OCI-LY3 (cell line): ENCODE data around the gene IVNS1ABP.

Experiments
- EZH2phosphoT487 ChIP-seq: fragments of 200-600 bp; shearing (Covaris generic); IDR thresholded peaks from 2 replicates; pipeline ENCODE4 v1.6.1; 2018; ENCODE audit warnings: antibody characterized with exemption, mixed run types, low read depth
- TF ChIP-seq, protein P1 (sequence below): fragments of 200-600, 300-600 bp; sonication (generic); IDR thresholded peaks from 2 replicates; pipeline ENCODE4 v1.5.1; 2014; ENCODE audit warnings: antibody characterized with exemption, low read length, low read depth

DNA sequence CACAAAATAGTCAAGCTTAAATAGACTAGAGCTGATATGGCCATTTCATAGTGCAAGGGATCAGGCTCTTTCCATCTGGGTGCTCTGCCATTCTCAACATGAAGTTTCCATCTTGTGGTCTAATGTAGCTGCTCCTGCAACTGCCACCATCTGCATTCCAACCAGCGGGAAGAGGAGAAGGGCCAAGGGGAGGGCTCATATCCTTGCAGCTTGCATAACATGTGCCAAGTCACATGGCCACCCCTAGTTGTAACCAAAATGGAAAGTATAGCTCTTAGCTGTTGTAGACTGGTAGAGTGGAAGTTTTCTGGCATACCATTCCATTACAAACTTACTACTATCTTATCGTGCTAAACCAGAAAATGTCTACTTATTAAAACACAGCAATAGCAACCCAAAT is 38.9 kb upstream of the IVNS1ABP start:
- TF ChIP-seq, protein P1, sequence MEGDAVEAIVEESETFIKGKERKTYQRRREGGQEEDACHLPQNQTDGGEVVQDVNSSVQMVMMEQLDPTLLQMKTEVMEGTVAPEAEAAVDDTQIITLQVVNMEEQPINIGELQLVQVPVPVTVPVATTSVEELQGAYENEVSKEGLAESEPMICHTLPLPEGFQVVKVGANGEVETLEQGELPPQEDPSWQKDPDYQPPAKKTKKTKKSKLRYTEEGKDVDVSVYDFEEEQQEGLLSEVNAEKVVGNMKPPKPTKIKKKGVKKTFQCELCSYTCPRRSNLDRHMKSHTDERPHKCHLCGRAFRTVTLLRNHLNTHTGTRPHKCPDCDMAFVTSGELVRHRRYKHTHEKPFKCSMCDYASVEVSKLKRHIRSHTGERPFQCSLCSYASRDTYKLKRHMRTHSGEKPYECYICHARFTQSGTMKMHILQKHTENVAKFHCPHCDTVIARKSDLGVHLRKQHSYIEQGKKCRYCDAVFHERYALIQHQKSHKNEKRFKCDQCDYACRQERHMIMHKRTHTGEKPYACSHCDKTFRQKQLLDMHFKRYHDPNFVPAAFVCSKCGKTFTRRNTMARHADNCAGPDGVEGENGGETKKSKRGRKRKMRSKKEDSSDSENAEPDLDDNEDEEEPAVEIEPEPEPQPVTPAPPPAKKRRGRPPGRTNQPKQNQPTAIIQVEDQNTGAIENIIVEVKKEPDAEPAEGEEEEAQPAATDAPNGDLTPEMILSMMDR, result no peak
- TF ChIP-seq EZH2phosphoT487, result no peak
